PFSK-1 (cell line): Measurements from ENCODE around the gene TTLL10.

ENCODE experiments used
- FOXP2 ChIP-seq: optimal IDR thresholded peaks from 2 replicates; pipeline ENCODE3; 2011; ENCODE audit warnings: borderline replicate concordance, control low read depth, inconsistent platforms; ENCODE audit not compliant: insufficient read depth; ENCODE audit errors: extremely low read length, extremely low read depth
- POLR2AphosphoS5 ChIP-seq: IDR thresholded peaks from 2 replicates; pipeline ENCODE4 v1.6.1; 2012; ENCODE audit warnings: low read depth, mild to moderate bottlenecking, control low read depth, low read length, moderate library complexity
- REST ChIP-seq, 2 experiments: IDR thresholded peaks; 2 replicates each; pipeline versions ENCODE4 v1.6.1 to v1.8.0; 2011 to 2012; ENCODE audit warnings: low read depth in 2 of 2, low read length in 2 of 2, control low read depth in 1 of 2, inconsistent platforms in 1 of 2, mild to moderate bottlenecking in 1 of 2, moderate library complexity in 1 of 2; ENCODE audit not compliant: insufficient read depth in 1 of 2
- SIN3A ChIP-seq: IDR thresholded peaks from 2 replicates; pipeline ENCODE4 v1.6.1; 2012; ENCODE audit warnings: mild to moderate bottlenecking, low read length, moderate library complexity, borderline replicate concordance; ENCODE audit not compliant: insufficient read depth
- TAF1 ChIP-seq: IDR thresholded peaks from 2 replicates; pipeline ENCODE4 v1.6.1; 2012; ENCODE audit warnings: low read length, control low read depth, borderline replicate concordance; ENCODE audit not compliant: insufficient read depth

TTLL10 gene

GRCh38 chr1:1157033-1157365, 16.7 kb upstream of the TTLL10 start:
- no peak for TF ChIP-seq FOXP2
- TF ChIP-seq REST (IDR thresholded peaks at IDR 0.05; ENCODE audit: insufficient read depth in 1 of 2, low read depth in 2 of 2, low read length in 2 of 2): no peak
- no peak for TF ChIP-seq SIN3A
- no peak for TF ChIP-seq POLR2AphosphoS5
- no peak for TF ChIP-seq TAF1

- TF ChIP-seq SIN3A: no peak
- TF ChIP-seq REST (IDR thresholded peaks at IDR 0.05; ENCODE audit: insufficient read depth in 1 of 2, low read depth in 2 of 2, low read length in 2 of 2): no peak
- TF ChIP-seq POLR2AphosphoS5: no peak
- TF ChIP-seq FOXP2: no peak
- no peak for TF ChIP-seq TAF1
Observed at GRCh38 chr1:1157426-1157913, 16.2 kb upstream of the TTLL10 start.

GRCh38 chr1:1157914-1158710, 15.6 kb upstream of the TTLL10 start:
- TF ChIP-seq TAF1 (no peak), SIN3A (no peak), REST (IDR thresholded peaks at IDR 0.05; ENCODE audit: insufficient read depth in 1 of 2, low read depth in 2 of 2, low read length in 2 of 2) (no peak), FOXP2 (no peak), POLR2AphosphoS5 (no peak)

GRCh38 chr1:1160281-1160930, 13.3 kb upstream of the TTLL10 start:
- TF ChIP-seq FOXP2 (no peak), POLR2AphosphoS5 (no peak)

GRCh38 chr1:1161078-1161682, 12.5 kb upstream of the TTLL10 start:
- no peak for TF ChIP-seq SIN3A
- no peak for TF ChIP-seq REST (IDR thresholded peaks at IDR 0.05; ENCODE audit: insufficient read depth in 1 of 2, low read depth in 2 of 2, low read length in 2 of 2)
- TF ChIP-seq FOXP2: no peak
- TF ChIP-seq POLR2AphosphoS5: no peak
- no peak for TF ChIP-seq TAF1
